Spinal cord (tissue), 10 donors: ENCODE data around the gene PALS1. TPM values are rescaled to one million over a fixed set of nuclear protein-coding genes. Genes with fewer than 3 reads are reported as not detected.

ENCODE experiments used
- DNase-seq, 6 donors: peaks; one replicate each; pipeline versions ENCODE4 v3.0.0 to v3.0.0-alpha.2; 2013 to 2015; ENCODE audit warnings: low spot score in 6 of 6, low read depth in 4 of 6
- H3K27ac ChIP-seq: one replicate; pipeline ENCODE4 v1.5.1; 2013; ENCODE audit warnings: low read depth, low read length, control low read depth
- H3K27me3 ChIP-seq: one replicate; pipeline ENCODE4 v1.6.1; 2013; ENCODE audit warnings: low read length; ENCODE audit not compliant: control insufficient read depth, insufficient read depth
- H3K36me3 ChIP-seq: one replicate; pipeline ENCODE4 v1.6.1; 2013; ENCODE audit warnings: low read length; ENCODE audit not compliant: control insufficient read depth, insufficient read depth
- H3K4me1 ChIP-seq: one replicate; pipeline ENCODE4 v1.6.1; 2013; ENCODE audit warnings: low read length; ENCODE audit not compliant: control insufficient read depth, insufficient read depth
- H3K4me3 ChIP-seq: one replicate; pipeline ENCODE4 v1.5.1; 2013; ENCODE audit warnings: low read depth, low read length, control low read depth
- H3K9me3 ChIP-seq: one replicate; pipeline ENCODE4 v1.6.1; 2013; ENCODE audit warnings: low read length; ENCODE audit not compliant: control insufficient read depth, insufficient read depth
- WGBS: methylation state at CpG from one replicate; pipeline ENCODE4 v1.1.5; 2013; ENCODE audit warnings: missing lambda C conversion rate; ENCODE audit not compliant: insufficient coverage; 5-methylcytosine and 5-hydroxymethylcytosine counted together
- polyA plus RNA-seq, 2 donors: library from polyadenylated mRNA; unstranded; fragments of 120-200 nt; gene quantifications; one replicate each; pipeline ENCODE4 v1.2.1, GENCODE V29; 2013; ENCODE audit not compliant: insufficient read length in 2 of 2
- total RNA-seq, 2 donors: library from RNA; depleted of rRNA in 1 of 2; stranded (reverse); fragments of 120-200 nt in 1 of 2; fragments of >200 nt in 1 of 2; gene quantifications; one replicate each; pipeline versions ENCODE4 v1.2.3 to v1.2.4, GENCODE V29; 2013 to 2014
- donor health status: healthy.

Gene PALS1
- total and polyA plus RNA-seq, 4 donors: 30.0 to 53.8 (median 35.5) TPM

DNA sequence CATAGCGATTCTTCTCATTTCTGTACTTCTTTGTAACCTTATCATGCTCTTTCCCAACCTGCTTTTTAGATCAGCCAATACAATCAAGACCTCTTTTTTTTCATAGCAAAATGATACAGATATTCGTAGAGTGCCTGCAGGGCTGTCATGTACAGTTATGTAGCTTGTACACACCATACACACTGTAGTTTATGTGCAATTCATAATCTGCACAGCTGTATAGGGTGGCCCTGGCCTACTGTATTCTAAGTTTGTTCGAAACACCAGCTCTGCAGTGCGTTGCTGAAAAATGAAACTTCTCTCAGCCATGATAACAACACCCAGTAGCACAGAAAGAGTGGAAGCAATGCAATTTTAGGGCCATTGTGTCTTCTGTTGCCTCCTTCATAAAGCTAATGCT, 15.7 kb upstream of the PALS1 start:
- no peak for DNase-seq
- WGBS: no CpG with 5 or more reads among the region's 4 CpGs
- H3K4me1 ChIP-seq: no peaks in the 10 kb centered on the region
- H3K27me3 ChIP-seq: no peaks in the 10 kb centered on the region
- no peaks in the 10 kb centered on the region for H3K9me3 ChIP-seq
- H3K36me3 ChIP-seq: no peaks in the 10 kb centered on the region
- H3K4me3 ChIP-seq: no peak overlapping the region
- no peak overlapping the region for H3K27ac ChIP-seq

DNA sequence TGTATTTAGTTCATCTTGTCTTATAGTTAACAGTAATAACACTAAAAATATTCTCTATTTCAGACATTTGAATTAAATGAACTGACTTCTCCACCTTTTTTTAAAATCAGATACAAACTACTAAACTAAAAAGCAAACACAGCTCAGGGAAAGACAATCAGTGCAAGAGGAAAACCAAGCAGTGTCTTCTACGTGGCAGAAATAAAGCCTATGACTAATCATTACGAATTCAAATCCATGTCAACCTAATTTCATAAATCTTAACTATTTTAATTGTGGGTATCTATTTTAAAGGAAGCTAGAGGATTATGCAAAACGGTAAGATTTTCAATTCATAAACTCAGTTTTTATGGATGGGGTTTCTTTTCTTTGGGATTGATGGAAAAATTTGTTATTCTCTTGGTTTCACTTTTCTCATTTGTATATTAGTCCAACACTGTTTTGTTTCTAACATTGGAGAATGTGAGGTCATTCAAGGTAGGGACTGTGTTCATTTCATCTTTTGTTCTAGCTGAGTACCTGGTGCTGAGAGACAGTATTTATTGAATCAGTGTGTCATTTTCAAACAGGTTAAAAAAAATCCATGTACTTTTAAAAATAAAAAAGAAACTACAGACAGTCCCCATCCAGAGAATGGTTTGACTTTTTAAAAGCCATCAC, 12.8 kb upstream of the PALS1 start:
- no CpG with 5 or more reads among the region's 3 CpGs for WGBS
- Histone ChIP-seq H3K4me1 (no peaks in the 10 kb centered on the region), H3K4me3 (no peak overlapping the region), H3K36me3 (no peaks in the 10 kb centered on the region), H3K27ac (no peak overlapping the region), H3K27me3 (no peaks in the 10 kb centered on the region), H3K9me3 (no peaks in the 10 kb centered on the region)
- DNase-seq: no peak

DNA sequence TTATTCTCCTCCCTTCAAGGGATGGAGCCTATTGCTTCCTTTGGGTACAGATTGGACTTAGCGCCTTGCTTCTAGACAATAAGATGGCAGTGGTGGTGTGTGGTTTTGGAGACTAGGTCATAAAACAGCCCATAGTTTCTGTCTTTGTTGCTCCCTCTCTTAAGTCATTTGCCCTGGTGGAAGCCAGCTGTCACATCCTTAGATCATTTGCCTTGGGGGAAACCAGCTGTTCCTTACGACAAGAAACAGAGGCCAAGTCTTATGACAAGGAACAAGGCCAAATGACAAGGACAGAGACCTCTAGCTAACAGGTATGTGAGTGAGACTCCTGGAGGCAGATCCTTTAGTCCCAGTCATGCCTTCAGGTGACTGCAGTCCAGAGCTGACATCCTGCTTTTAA, 9.2 kb upstream of the PALS1 start:
- Histone ChIP-seq H3K4me1 (no peaks in the 10 kb centered on the region), H3K36me3 (no peaks in the 10 kb centered on the region), H3K4me3 (no peak overlapping the region), H3K9me3 (no peaks in the 10 kb centered on the region), H3K27ac (no peak overlapping the region), H3K27me3 (no peaks in the 10 kb centered on the region)
- no peak for DNase-seq
- WGBS: 80% methylated on average over 1 of the region's 2 CpGs

DNA sequence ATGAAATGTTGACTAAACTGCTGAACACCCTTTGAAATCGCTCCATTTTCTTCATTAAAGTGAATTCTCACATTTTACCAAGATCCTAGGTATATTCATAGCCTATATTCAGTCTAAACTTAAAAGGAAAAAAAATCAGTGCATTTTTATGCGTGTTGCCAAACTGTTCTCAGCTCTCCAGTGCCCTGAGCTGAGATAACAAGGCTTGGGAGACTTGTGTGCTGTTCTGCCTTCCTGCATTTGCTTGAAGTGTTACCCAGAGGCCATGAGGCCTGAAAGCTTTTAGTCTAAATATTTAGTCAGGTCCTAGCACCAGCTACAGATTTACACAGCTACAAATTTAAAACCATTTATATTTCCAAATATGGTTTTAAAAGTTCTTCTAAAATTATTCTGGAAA, 8.6 kb upstream of the PALS1 start:
- 50% methylated on average over 1 of the region's 2 CpGs for WGBS
- Histone ChIP-seq H3K27me3 (no peaks in the 10 kb centered on the region), H3K9me3 (no peaks in the 10 kb centered on the region), H3K4me1 (no peaks in the 10 kb centered on the region), H3K36me3 (no peaks in the 10 kb centered on the region), H3K4me3 (no peak overlapping the region), H3K27ac (no peak overlapping the region)
- peak in 1 of 6 donors; percentile 11 for DNase-seq

DNA sequence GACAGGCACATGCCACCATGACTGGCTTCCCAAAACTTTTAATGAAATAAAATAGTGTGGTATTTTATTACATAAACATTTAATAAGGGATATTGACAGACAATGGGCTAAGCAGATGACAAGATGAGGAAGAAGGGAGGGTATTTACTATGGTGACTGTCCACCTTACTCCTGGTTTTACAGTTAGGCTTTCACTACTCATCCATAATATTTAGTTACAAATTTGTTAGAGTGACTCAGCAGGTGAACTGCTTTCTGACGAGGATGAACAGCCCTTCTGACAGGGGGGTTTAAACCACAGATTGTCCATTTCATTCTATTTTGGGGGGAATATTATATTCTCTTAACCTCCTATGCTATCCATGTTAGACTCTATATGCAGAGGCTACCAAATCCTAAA, 3.6 kb upstream of the PALS1 start:
- DNase-seq: no peak
- no peaks in the 10 kb centered on the region for H3K27me3 ChIP-seq
- no CpG with 5 or more reads among the region's 1 CpG for WGBS
- H3K36me3 ChIP-seq: no peaks in the 10 kb centered on the region
- no peak overlapping the region for H3K4me3 ChIP-seq
- H3K4me1 ChIP-seq: peaks cover 7% of the 10 kb centered on the region
- no peaks in the 10 kb centered on the region for H3K9me3 ChIP-seq
- H3K27ac ChIP-seq: no peak overlapping the region

DNA sequence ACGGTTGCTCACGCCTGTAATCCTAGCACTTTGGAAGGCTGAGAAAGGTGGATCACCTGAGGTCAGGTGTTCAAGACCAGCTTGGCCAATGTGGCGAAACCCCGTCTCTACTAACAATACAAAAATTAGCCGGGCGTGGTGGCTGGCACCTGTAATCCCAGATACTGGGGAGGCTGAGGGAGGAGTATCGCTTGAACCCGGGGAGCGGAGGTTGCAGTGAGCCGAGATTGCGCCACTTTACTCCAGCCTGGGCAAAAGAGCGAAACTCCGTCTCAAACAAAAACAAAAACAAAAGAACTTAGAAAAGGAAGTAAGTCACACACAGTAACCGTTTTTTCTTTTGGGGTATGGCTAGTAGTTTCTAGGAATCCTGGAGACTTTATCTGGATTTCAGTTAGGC, 1.7 kb upstream of the PALS1 start:
- Histone ChIP-seq H3K27ac (no peak overlapping the region), H3K36me3 (no peaks in the 10 kb centered on the region), H3K4me1 (peaks cover 9% of the 10 kb centered on the region), H3K4me3 (no peak overlapping the region), H3K27me3 (no peaks in the 10 kb centered on the region), H3K9me3 (no peaks in the 10 kb centered on the region)
- DNase-seq: no peak
- WGBS: no CpG with 5 or more reads among the region's 14 CpGs

GRCh38 chr14:67240168-67240932, 885 bp upstream of the PALS1 start:
- peak overlapping the region; percentile 65 for H3K27ac ChIP-seq

DNA sequence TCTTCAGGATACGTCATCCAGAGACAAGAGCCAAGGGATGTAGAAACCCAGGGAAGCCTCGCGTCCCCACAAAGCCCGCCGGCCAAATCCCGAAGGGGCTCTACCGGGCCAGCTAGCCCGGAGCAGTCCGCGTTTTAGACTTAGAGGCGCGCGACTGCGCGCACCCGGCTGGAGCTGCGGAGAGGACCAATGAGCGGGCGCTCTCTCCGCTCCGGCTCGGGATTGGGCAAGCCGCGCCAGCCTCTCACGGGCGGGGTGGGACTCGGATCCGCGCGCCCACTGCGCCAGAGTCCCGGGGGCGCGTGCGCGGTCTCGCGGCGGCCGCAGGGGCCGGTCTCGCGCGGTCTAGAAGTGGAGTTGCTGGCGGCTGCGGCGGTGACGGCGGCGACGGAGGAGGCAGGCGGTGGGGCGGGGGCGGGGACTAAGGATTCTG, 241 bp upstream of the PALS1 start:
- H3K4me1 ChIP-seq: peaks cover 9% of the 10 kb centered on the region
- peak; percentile 82 to 99 (median 92) for DNase-seq
- under 1% methylated on average over 54 of the region's 54 CpGs for WGBS
- H3K27me3 ChIP-seq: no peaks in the 10 kb centered on the region
- H3K9me3 ChIP-seq: no peaks in the 10 kb centered on the region
- H3K27ac ChIP-seq: peak overlapping the region; percentile 91
- no peaks in the 10 kb centered on the region for H3K36me3 ChIP-seq
- H3K4me3 ChIP-seq: peak overlapping the region; percentile 80

More at GRCh38 chr14:67240168-67240932, 885 bp upstream of the PALS1 start:
- WGBS: 24% methylated on average over 23 of the region's 23 CpGs
- no peaks in the 10 kb centered on the region for H3K9me3 ChIP-seq
- H3K4me1 ChIP-seq: peaks cover 9% of the 10 kb centered on the region
- no peaks in the 10 kb centered on the region for H3K36me3 ChIP-seq
- peak overlapping the region; percentile 67 for H3K4me3 ChIP-seq
- peak in 1 of 6 donors; percentile 9 for DNase-seq
- no peaks in the 10 kb centered on the region for H3K27me3 ChIP-seq

DNA sequence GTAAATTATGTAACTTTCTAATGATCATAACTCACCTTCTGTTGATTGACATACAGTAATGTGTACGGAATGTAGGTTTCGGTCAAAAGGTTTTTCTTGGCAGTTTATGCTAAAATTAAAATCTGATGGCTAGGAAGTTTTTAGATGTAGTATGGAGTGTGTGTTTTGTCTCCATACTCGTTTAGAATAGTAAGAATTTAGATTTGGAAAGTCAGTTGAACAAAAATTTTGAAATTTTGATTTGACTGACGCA, 859 bp downstream of the PALS1 start:
- Histone ChIP-seq H3K9me3 (no peaks in the 10 kb centered on the region), H3K27me3 (no peaks in the 10 kb centered on the region), H3K4me3 (peak overlapping the region; percentile 80), H3K27ac (peak overlapping the region; percentile 91), H3K4me1 (peaks cover 9% of the 10 kb centered on the region), H3K36me3 (no peaks in the 10 kb centered on the region)
- WGBS: 0% methylated on average over 1 of the region's 4 CpGs
- DNase-seq: no peak

DNA sequence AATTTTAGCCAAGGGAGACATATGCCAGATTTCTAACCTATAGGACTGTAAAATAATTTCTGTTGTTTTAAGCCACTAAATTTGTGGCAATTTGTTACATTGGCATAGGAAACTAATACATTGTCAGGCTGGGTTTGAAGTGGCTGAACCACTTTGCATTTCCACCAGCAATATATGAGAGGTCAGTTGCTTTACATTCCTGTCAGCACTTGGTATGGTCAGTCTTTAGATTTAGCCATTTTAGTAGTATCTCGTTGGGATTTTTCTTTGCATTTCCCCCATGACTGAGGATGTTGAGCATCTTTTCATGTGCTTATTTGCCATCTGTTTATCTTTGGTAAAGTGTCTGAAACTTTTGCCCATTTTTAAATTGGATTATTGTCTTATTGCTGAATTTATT, 3.9 kb downstream of the PALS1 start:
- Histone ChIP-seq H3K4me3 (no peak overlapping the region), H3K4me1 (peaks cover 8% of the 10 kb centered on the region), H3K36me3 (no peaks in the 10 kb centered on the region), H3K9me3 (no peaks in the 10 kb centered on the region), H3K27me3 (no peaks in the 10 kb centered on the region), H3K27ac (no peak overlapping the region)
- no CpG with 5 or more reads among the region's 1 CpG for WGBS
- DNase-seq: no peak
